Trophoblast cell (in vitro differentiated cells and primary cell): Measurements from ENCODE around the gene THAP7.
A peak's percentile ranks its signal among the peaks of the same experiment; 100 is the strongest.

ENCODE experiments used
- DNase-seq, 2 donors: peaks; one replicate each; pipeline ENCODE4 v3.0.0-alpha.2; 2016
- H2AFZ ChIP-seq: 2 replicates; pipeline ENCODE4 v1.6.1; 2013; ENCODE audit warnings: low read length, moderate library complexity, mild to moderate bottlenecking; ENCODE audit not compliant: insufficient read depth, poor library complexity
- H2AK5ac ChIP-seq: 2 replicates; pipeline ENCODE4 v1.6.1; 2013; ENCODE audit warnings: mild to moderate bottlenecking, low read length
- H2BK120ac ChIP-seq: 2 replicates; pipeline ENCODE4 v1.6.1; 2013; ENCODE audit warnings: low read length, mild to moderate bottlenecking, moderate library complexity; ENCODE audit not compliant: insufficient read depth, poor library complexity
- H2BK12ac ChIP-seq: 2 replicates; pipeline ENCODE4 v1.6.1; 2013; ENCODE audit warnings: mild to moderate bottlenecking, low read length, moderate library complexity
- H2BK5ac ChIP-seq: 2 replicates; pipeline ENCODE4 v1.6.1; 2013; ENCODE audit warnings: low read length, low read depth, moderate library complexity, mild to moderate bottlenecking; ENCODE audit not compliant: poor library complexity
- H3K14ac ChIP-seq: 2 replicates; pipeline ENCODE4 v1.6.1; 2013; ENCODE audit warnings: mild to moderate bottlenecking, low read length
- H3K18ac ChIP-seq: 2 replicates; pipeline ENCODE4 v1.6.1; 2013; ENCODE audit warnings: mild to moderate bottlenecking, low read length
- H3K23ac ChIP-seq: 2 replicates; pipeline ENCODE4 v1.6.1; 2013; ENCODE audit warnings: low read length
- H3K27ac ChIP-seq: 2 replicates; pipeline ENCODE4 v1.5.1; 2013; ENCODE audit warnings: low read depth, mild to moderate bottlenecking, inconsistent platforms, low read length, moderate library complexity
- H3K27me3 ChIP-seq: 2 replicates; pipeline ENCODE4 v1.6.1; 2013; ENCODE audit warnings: inconsistent platforms, mild to moderate bottlenecking, low read length, moderate library complexity; ENCODE audit not compliant: insufficient read depth
- H3K36me3 ChIP-seq, 2 experiments: 1 replicate in 1 of 2; 2 replicates in 1 of 2; pipeline ENCODE4 v1.6.1; 2013; ENCODE audit warnings: low read length in 2 of 2, mild to moderate bottlenecking in 2 of 2, moderate library complexity in 1 of 2; ENCODE audit not compliant: insufficient read depth in 2 of 2, control insufficient read depth in 1 of 2
- H3K4ac ChIP-seq: 2 replicates; pipeline ENCODE4 v1.6.1; 2013; ENCODE audit warnings: low read depth, mild to moderate bottlenecking, low read length, moderate library complexity
- H3K4me1 ChIP-seq, 2 experiments: 1 replicate in 1 of 2; 2 replicates in 1 of 2; pipeline ENCODE4 v1.6.1; 2013; ENCODE audit warnings: low read length in 2 of 2, mild to moderate bottlenecking in 2 of 2, moderate library complexity in 1 of 2; ENCODE audit not compliant: insufficient read depth in 2 of 2, control insufficient read depth in 1 of 2
- H3K4me2 ChIP-seq: 2 replicates; pipeline ENCODE4 v1.6.1; 2013; ENCODE audit warnings: inconsistent platforms, mild to moderate bottlenecking, low read length, moderate library complexity
- H3K4me3 ChIP-seq: 2 replicates; pipeline ENCODE4 v1.5.1; 2013; ENCODE audit warnings: mild to moderate bottlenecking, low read depth, low read length, inconsistent platforms
- H3K79me1 ChIP-seq: one replicate; pipeline ENCODE4 v1.6.1; 2013; ENCODE audit warnings: low read length
- H3K79me2 ChIP-seq: 2 replicates; pipeline ENCODE4 v1.6.1; 2013; ENCODE audit warnings: low read length, mild to moderate bottlenecking; ENCODE audit not compliant: control insufficient read depth, insufficient read depth, poor library complexity
- H3K9ac ChIP-seq: 2 replicates; pipeline ENCODE4 v1.6.1; 2013; ENCODE audit warnings: mild to moderate bottlenecking, low read length
- H3K9me3 ChIP-seq: 2 replicates; pipeline ENCODE4 v1.6.1; 2013; ENCODE audit warnings: low read depth, mild to moderate bottlenecking, control low read depth, inconsistent platforms, low read length; ENCODE audit not compliant: insufficient read depth
- H4K12ac ChIP-seq: 2 replicates; pipeline ENCODE4 v1.6.1; 2013; ENCODE audit warnings: low read depth, mild to moderate bottlenecking, low read length, moderate library complexity
- H4K8ac ChIP-seq: 2 replicates; pipeline ENCODE4 v1.6.1; 2013; ENCODE audit warnings: low read depth, mild to moderate bottlenecking, low read length, moderate library complexity
- H4K91ac ChIP-seq: one replicate; pipeline ENCODE4 v1.6.1; 2013; ENCODE audit warnings: low read depth, mild to moderate bottlenecking, low read length, moderate library complexity
- WGBS: extraction: QIAGEN DNeasy Blood & Tissue Kit; methylation state at CpG from one replicate; pipeline ENCODE4 v1.1.7; 2013; ENCODE audit warnings: missing lambda C conversion rate; ENCODE audit not compliant: insufficient read length, insufficient coverage; ENCODE audit errors: extremely low coverage; 5-methylcytosine and 5-hydroxymethylcytosine counted together

The THAP7 gene

GRCh38 chr22:20959578-20960461 is 42.1 kb downstream of the THAP7 start:
- Histone ChIP-seq H3K79me2 (peaks cover 4% of the 10 kb centered on the region), H2BK12ac (no peak overlapping the region), H4K8ac (no peak overlapping the region), H2AK5ac (no peak overlapping the region), H3K4me1 (peaks cover 10 to 18% of the 10 kb centered on the region in 2 experiments), H3K79me1 (peaks cover 8% of the 10 kb centered on the region), H3K9ac (no peak overlapping the region), H3K14ac (no peak overlapping the region), H3K4ac (no peak overlapping the region), H2AFZ (no peak overlapping the region), H3K18ac (no peak overlapping the region), H3K4me3 (no peak overlapping the region), H4K12ac (no peak overlapping the region), H2BK120ac (no peak overlapping the region), H3K36me3 (no peaks in the 10 kb centered on the region), H3K9me3 (no peaks in the 10 kb centered on the region), H3K27me3 (peaks cover 14% of the 10 kb centered on the region), H3K23ac (no peak overlapping the region), H4K91ac (no peak overlapping the region), H2BK5ac (no peak overlapping the region), H3K27ac (no peak overlapping the region), H3K4me2 (no peak overlapping the region)
- WGBS = no CpG with 5 or more reads among the region's 20 CpGs
- no peak for DNase-seq

GRCh38 chr22:20957683-20958431 is 44.1 kb downstream of the THAP7 start:
- no peak overlapping the region for H3K9ac ChIP-seq
- H4K91ac ChIP-seq = no peak overlapping the region
- peak overlapping the region; percentile 89 for H4K12ac ChIP-seq
- WGBS = no CpG with 5 or more reads among the region's 32 CpGs
- peaks cover 10 to 21% of the 10 kb centered on the region in 2 experiments for H3K4me1 ChIP-seq
- no peak overlapping the region for H3K27ac ChIP-seq
- H3K36me3 ChIP-seq = peaks cover 2 to 9% of the 10 kb centered on the region in 2 experiments
- peaks cover 8% of the 10 kb centered on the region for H3K79me1 ChIP-seq
- no peak overlapping the region for H2AK5ac ChIP-seq
- H3K27me3 ChIP-seq = no peaks in the 10 kb centered on the region
- no peak overlapping the region for H2BK5ac ChIP-seq
- H2AFZ ChIP-seq = peak overlapping the region; percentile 75
- H4K8ac ChIP-seq = no peak overlapping the region
- H3K18ac ChIP-seq = peak overlapping the region; percentile 78
- no peak overlapping the region for H3K14ac ChIP-seq
- no peaks in the 10 kb centered on the region for H3K9me3 ChIP-seq
- H3K79me2 ChIP-seq = peaks cover 4% of the 10 kb centered on the region
- no peak overlapping the region for H2BK120ac ChIP-seq
- H3K4ac ChIP-seq = peak overlapping the region; percentile 72
- peak overlapping the region; percentile 77 for H3K4me2 ChIP-seq
- no peak overlapping the region for H2BK12ac ChIP-seq
- DNase-seq = peak; percentile 80 to 85
- H3K4me3 ChIP-seq = peak overlapping the region; percentile 70
- H3K23ac ChIP-seq = no peak overlapping the region

GRCh38 chr22:20957102-20957682 is 44.7 kb downstream of the THAP7 start:
- H3K4me1 ChIP-seq = peaks cover 10 to 23% of the 10 kb centered on the region in 2 experiments
- no peaks in the 10 kb centered on the region for H3K9me3 ChIP-seq
- peak overlapping the region; percentile 70 for H3K4me3 ChIP-seq
- peak overlapping the region; percentile 84 for H3K14ac ChIP-seq
- WGBS = no CpG with 5 or more reads among the region's 59 CpGs
- no peaks in the 10 kb centered on the region for H3K27me3 ChIP-seq
- H2AK5ac ChIP-seq = peak overlapping the region; percentile 73
- no peak overlapping the region for H3K27ac ChIP-seq
- H3K79me1 ChIP-seq = peaks cover 10% of the 10 kb centered on the region
- H4K12ac ChIP-seq = peak overlapping the region; percentile 89
- H3K9ac ChIP-seq = peak overlapping the region; percentile 47
- peak overlapping the region; percentile 78 for H3K18ac ChIP-seq
- H3K4me2 ChIP-seq = peak overlapping the region; percentile 77
- H3K23ac ChIP-seq = no peak overlapping the region
- peak overlapping the region; percentile 2 for H2BK120ac ChIP-seq
- H2BK5ac ChIP-seq = peak overlapping the region; percentile 11
- peaks cover 4% of the 10 kb centered on the region for H3K79me2 ChIP-seq
- peak overlapping the region; percentile 72 for H3K4ac ChIP-seq
- no peak overlapping the region for H2BK12ac ChIP-seq
- peak overlapping the region; percentile 77 for H4K8ac ChIP-seq
- peak; percentile 58 to 63 for DNase-seq
- H2AFZ ChIP-seq = peak overlapping the region; percentile 75
- peaks cover 7 to 12% of the 10 kb centered on the region in 2 experiments for H3K36me3 ChIP-seq
- peak overlapping the region; percentile 48 for H4K91ac ChIP-seq
